Uterine smooth muscle cell (primary cell): ENCODE measurements around the gene OR1N2. TPM values are rescaled to one million over a fixed set of nuclear protein-coding genes. Genes with fewer than 3 reads are reported as not detected.

Experiments
- total RNA-seq: library from RNA; depleted of rRNA; stranded (reverse); fragments of >200 nt; gene quantifications from 2 replicates; pipeline ENCODE4 v1.2.3, GENCODE V29; 2014

OR1N2 gene, protein sequence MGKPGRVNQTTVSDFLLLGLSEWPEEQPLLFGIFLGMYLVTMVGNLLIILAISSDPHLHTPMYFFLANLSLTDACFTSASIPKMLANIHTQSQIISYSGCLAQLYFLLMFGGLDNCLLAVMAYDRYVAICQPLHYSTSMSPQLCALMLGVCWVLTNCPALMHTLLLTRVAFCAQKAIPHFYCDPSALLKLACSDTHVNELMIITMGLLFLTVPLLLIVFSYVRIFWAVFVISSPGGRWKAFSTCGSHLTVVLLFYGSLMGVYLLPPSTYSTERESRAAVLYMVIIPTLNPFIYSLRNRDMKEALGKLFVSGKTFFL
- total RNA-seq: 0.50 TPM in 1 of 2 replicates, not detected in the other

DNA sequence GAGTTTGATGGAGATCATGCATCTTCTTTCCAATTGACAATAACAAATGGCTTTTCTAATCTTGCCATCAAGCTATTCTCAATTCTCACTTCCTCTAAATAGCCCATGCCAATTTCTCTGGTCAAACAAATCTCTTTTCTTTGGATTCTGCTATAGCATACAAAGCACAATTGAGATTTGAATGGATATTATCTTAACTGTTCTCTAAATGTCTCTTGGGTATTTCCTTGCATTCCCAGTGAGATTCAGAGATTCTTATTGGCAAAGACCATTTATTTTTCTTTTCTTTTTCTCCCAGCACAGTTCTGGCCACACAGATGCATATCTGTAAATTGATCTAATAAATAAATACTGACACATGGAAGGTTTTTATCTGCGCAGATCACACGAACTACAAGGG, at the start of gene OR1N2:
TSS of gene OR1N2 (plus strand) at position 301 of the 400 bp plus-strand sequence. CDS start 100 bp downstream, outside the sequence.

DNA sequence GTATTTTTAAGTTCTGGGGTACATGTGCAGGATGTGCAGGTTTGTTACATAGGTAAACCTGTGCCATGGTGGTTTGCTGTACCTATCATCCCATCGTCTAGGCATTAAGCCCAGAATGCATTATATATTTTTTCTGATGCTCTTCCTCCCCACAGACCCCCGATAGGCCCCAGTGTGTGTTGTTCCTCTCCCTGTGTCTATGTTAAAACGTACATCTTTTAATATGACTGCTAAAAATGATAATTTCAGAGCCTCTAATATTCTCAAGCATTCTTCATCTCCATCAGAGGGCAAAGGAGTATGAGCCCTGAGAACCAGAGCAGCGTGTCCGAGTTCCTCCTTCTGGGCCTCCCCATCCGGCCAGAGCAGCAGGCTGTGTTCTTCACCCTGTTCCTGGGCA, 42.4 kb upstream of the OR1N2 start, which contains the start of gene OR1J2:
TSS of gene OR1J2 (plus strand) at position 301 of the 400 bp plus-strand sequence. CDS start at position 301, 0 bp downstream.

DNA sequence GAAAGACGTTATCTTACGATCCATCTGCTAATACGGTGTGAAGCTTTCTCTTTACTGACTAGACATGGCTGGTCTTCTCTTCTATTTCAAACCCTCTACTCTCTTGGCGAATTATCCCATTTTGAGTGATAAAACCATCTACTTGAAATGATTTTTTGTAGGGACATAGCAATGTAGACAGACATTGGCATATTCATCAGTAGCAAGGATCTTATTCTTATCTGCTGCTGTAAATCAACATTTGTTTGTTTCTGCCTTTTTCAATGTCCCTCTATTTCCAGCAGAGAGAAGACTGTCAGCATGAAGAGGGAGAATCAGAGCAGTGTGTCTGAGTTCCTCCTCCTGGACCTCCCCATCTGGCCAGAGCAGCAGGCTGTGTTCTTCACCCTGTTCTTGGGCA, 34.1 kb upstream of the OR1N2 start, which contains the start of gene OR1J4:
TSS of gene OR1J4 (plus strand) at position 301 of the 400 bp plus-strand sequence. CDS start at position 301, 0 bp downstream.

DNA sequence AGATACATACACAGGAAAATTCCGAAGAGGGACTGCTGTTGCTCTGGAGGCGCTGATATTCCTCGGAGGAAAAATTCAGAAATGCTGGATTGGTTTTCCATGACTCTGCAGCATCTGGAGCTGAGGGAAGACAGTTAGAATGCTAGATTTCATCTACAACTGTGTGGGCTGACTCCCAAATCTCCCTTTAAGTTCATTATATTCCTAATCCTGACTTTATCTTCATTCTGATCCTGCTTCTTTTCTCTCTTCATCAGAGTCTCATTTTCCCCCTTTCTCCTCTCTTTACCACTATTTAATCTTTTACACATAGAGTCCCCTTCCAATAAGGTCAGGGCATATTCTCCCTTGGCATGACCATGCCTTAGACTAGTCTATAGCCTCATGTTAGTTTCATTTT, 25.7 kb upstream of the OR1N2 start, which contains the start of gene OR1N1:
TSS of gene OR1N1 (minus strand) at position 101 of the 400 bp plus-strand sequence. CDS start at position 101, 0 bp downstream.

DNA sequence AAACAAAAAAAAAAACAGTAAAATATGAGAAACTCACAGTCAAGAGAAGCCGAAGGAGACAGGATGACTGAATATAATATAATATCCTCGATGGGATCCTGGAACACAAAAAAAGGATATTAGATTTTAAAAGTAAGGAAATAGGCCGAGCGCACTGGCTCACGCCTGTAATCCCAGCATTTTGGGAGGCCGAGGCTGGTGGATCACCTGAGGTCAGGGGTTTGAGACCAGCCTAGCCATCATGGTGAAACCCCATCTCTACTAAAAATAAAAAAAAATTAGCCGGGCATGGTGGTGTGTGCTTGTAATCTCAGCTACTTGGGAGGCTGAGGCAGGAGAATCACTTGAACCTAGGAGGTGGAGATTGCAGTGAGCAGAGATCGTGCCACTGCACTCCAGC, 30.4 kb downstream of the OR1N2 start, which contains the start of gene OR1L8:
TSS of gene OR1L8 (minus strand) at position 101 of the 400 bp plus-strand sequence. CDS start 14,907 bp downstream, outside the sequence.

Other genes with a start within 250 kb of the OR1N2 start
- gene PTGS1, start 182.1 kb upstream of the OR1N2 start, total RNA-seq: 11.4 and 31.2 TPM in 2 replicates
- not detected in 2 replicates for gene OR1J1, start 75.2 kb upstream of the OR1N2 start, total RNA-seq
- gene OR1J2, start 42.3 kb upstream of the OR1N2 start, total RNA-seq: not detected in 2 replicates
- gene OR1J4, start 34.0 kb upstream of the OR1N2 start, total RNA-seq: not detected in 2 replicates
- not detected in 2 replicates for gene OR1N1, start 25.8 kb upstream of the OR1N2 start, total RNA-seq
- gene OR1L8, start 30.3 kb downstream of the OR1N2 start, total RNA-seq: not detected in 2 replicates
- gene OR1Q1, start 61.6 kb downstream of the OR1N2 start, total RNA-seq: not detected in 2 replicates
- gene OR1B1, start 104.5 kb downstream of the OR1N2 start, total RNA-seq: not detected in 2 replicates
- gene OR1L1, start 108.6 kb downstream of the OR1N2 start, total RNA-seq: not detected in 2 replicates
- not detected in 2 replicates for gene OR1L3, start 122.0 kb downstream of the OR1N2 start, total RNA-seq
- not detected in 2 replicates for gene OR1L4, start 170.9 kb downstream of the OR1N2 start, total RNA-seq
- not detected in 2 replicates for gene OR1L6, start 189.2 kb downstream of the OR1N2 start, total RNA-seq
- gene OR5C1, start 235.8 kb downstream of the OR1N2 start, total RNA-seq: not detected in 2 replicates
- gene OR1K1, start 247.0 kb downstream of the OR1N2 start, total RNA-seq: not detected in 2 replicates